WTC11 (cell line): ENCODE measurements around the gene MPDZ. TPM values are rescaled to one million over a fixed set of nuclear protein-coding genes. Genes with fewer than 3 reads are reported as not detected.

Experiments used
- ATAC-seq: fragments of 200-7000 bp; cut with Tn5 transposase; 2 replicates; pipeline ENCODE4 v1.10.0; 2021; ENCODE audit warnings: mild to moderate bottlenecking, moderate library complexity
- CTCF ChIA-PET: fragments of 300-600 bp; sonication (Branson Sonifier 250); formaldehyde crosslinking; loops from one replicate; lab custom pipeline; 2021; ENCODE audit warnings: antibody characterized with exemption; lab: Charles Lee
- POLR2A ChIA-PET: fragments of 350-600 bp; sonication (Branson Sonifier 250); formaldehyde crosslinking; loops from one replicate; lab custom pipeline; 2021; ENCODE audit warnings: antibody characterized with exemption; lab: Charles Lee
- DNase-seq: peaks from one replicate; pipeline ENCODE4 v3.0.0; 2021; ENCODE audit warnings: low spot score
- H3K27ac Mint-ChIP-seq: 2 replicates; pipeline ENCODE4 v1.8.0; 2021; ENCODE audit warnings: mixed read lengths
- H3K27me3 Mint-ChIP-seq: 2 replicates; pipeline ENCODE4 v1.8.0; 2021; ENCODE audit warnings: low read depth, mild to moderate bottlenecking, moderate library complexity, mixed read lengths
- H3K36me3 Mint-ChIP-seq: 2 replicates; pipeline ENCODE4 v1.8.0; 2021; ENCODE audit warnings: mixed read lengths
- H3K4me1 Mint-ChIP-seq: 2 replicates; pipeline ENCODE4 v1.8.0; 2022; ENCODE audit warnings: mixed read lengths
- H3K4me3 Mint-ChIP-seq: 2 replicates; pipeline ENCODE4 v1.8.0; 2021; ENCODE audit warnings: mild to moderate bottlenecking, moderate library complexity, mixed read lengths
- H3K9me3 Mint-ChIP-seq: 2 replicates; pipeline ENCODE4 v1.8.0; 2021; ENCODE audit warnings: mixed read lengths
- CREB1 ChIP-seq: sonication (generic); formaldehyde crosslinking; IDR thresholded peaks from 2 replicates; pipeline ENCODE4 v1.8.0; 2023; ENCODE audit warnings: mild to moderate bottlenecking, missing genetic modification reagents
- FOXP1 ChIP-seq: sonication (generic); formaldehyde crosslinking; IDR thresholded peaks from 2 replicates; pipeline ENCODE4 v1.8.0; 2022; ENCODE audit warnings: missing genetic modification reagents, mild to moderate bottlenecking, moderate library complexity, borderline replicate concordance
- GABPB1 ChIP-seq: sonication (generic); formaldehyde crosslinking; IDR thresholded peaks from 2 replicates; pipeline ENCODE4 v1.8.1; 2023; ENCODE audit warnings: mild to moderate bottlenecking, missing genetic modification reagents
- JUN ChIP-seq: sonication (generic); formaldehyde crosslinking; IDR thresholded peaks from 2 replicates; pipeline ENCODE4 v1.8.0; 2023; ENCODE audit warnings: mild to moderate bottlenecking, missing genetic modification reagents
- KAT7 ChIP-seq: sonication (generic); formaldehyde crosslinking; IDR thresholded peaks from 2 replicates; pipeline ENCODE4 v1.8.1; 2023; ENCODE audit warnings: missing genetic modification reagents, mild to moderate bottlenecking, borderline replicate concordance
- MYBL2 ChIP-seq: sonication (generic); formaldehyde crosslinking; IDR thresholded peaks from 2 replicates; pipeline ENCODE4 v1.8.1; 2023; ENCODE audit warnings: mild to moderate bottlenecking, moderate library complexity, missing genetic modification reagents
- NR3C1 ChIP-seq: sonication (generic); formaldehyde crosslinking; conservative IDR thresholded peaks from 2 replicates; pipeline ENCODE4 v1.8.1; 2023; ENCODE audit warnings: low read depth, mild to moderate bottlenecking, missing genetic modification reagents
- RORB ChIP-seq: fragments of 250-450 bp; sonication (Bioruptor Pico); IDR thresholded peaks from 2 replicates; pipeline ENCODE4 v1.9.0; 2021; ENCODE audit warnings: mild to moderate bottlenecking
- total RNA-seq: library from RNA; stranded (reverse); gene quantifications from 3 replicates; pipeline ENCODE4 v1.2.3, GENCODE V29; 2021
- TF ChIP-seq, protein P1 (sequence below): sonication (generic); formaldehyde crosslinking; IDR thresholded peaks from 2 replicates; pipeline ENCODE4 v1.8.1; 2022; ENCODE audit warnings: mild to moderate bottlenecking, missing genetic modification reagents, moderate library complexity, borderline replicate concordance
- TF ChIP-seq, protein P2 (sequence below): sonication (generic); formaldehyde crosslinking; IDR thresholded peaks from 2 replicates; pipeline ENCODE4 v1.8.1; 2023; ENCODE audit warnings: mild to moderate bottlenecking, missing genetic modification reagents
- TF ChIP-seq, protein P3 (sequence below): sonication (generic); formaldehyde crosslinking; IDR thresholded peaks from 2 replicates; pipeline ENCODE4 v1.8.1; 2023; ENCODE audit warnings: mild to moderate bottlenecking, missing genetic modification reagents, moderate library complexity
- TF ChIP-seq, protein P4 (sequence below): sonication (generic); formaldehyde crosslinking; IDR thresholded peaks from 2 replicates; pipeline ENCODE4 v1.8.0; 2022; ENCODE audit warnings: mild to moderate bottlenecking, missing genetic modification reagents
- TF ChIP-seq, protein P5 (sequence below): fragments of 250-450 bp; sonication (Bioruptor Pico); IDR thresholded peaks from 2 replicates; pipeline ENCODE4 v1.8.0; 2021; ENCODE audit warnings: mild to moderate bottlenecking
- TF ChIP-seq, protein P6 (sequence below): fragments of 200-600 bp; IDR thresholded peaks from 2 replicates; pipeline ENCODE4 v1.8.0; 2022; ENCODE audit warnings: antibody characterized with exemption
- TF ChIP-seq, protein P7 (sequence below): sonication (generic); formaldehyde crosslinking; IDR thresholded peaks from 2 replicates; pipeline ENCODE4 v1.8.0; 2022; ENCODE audit warnings: mild to moderate bottlenecking, missing genetic modification reagents
- TF ChIP-seq, protein P8 (sequence below): sonication (generic); formaldehyde crosslinking; IDR thresholded peaks from 2 replicates; pipeline ENCODE4 v1.8.1; 2022; ENCODE audit warnings: mild to moderate bottlenecking, moderate library complexity, missing genetic modification reagents

Gene MPDZ
- total RNA-seq, 1 experiment from 2014 or later = 38.5 TPM

DNA sequence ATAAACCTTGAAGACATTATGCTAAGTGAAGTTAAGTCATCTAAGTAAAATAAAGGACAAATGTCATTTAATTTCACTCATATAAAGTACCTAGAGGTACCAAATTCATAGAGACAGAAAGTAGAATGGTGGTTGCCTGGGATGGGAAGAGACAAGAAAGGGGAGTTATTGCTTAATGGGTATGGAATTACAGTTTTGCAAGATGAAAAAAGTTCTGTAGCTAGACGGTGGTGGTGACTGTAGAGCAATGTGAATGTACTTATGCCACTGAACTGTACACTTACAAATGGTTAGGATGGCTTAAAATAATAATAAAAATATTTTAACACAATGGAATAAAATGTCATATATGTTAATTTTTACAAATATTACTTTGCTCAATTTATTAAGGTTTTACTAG lies 128.0 kb downstream of the MPDZ start:
- POLR2A ChIA-PET = no interaction called here
- TF ChIP-seq, protein P1, sequence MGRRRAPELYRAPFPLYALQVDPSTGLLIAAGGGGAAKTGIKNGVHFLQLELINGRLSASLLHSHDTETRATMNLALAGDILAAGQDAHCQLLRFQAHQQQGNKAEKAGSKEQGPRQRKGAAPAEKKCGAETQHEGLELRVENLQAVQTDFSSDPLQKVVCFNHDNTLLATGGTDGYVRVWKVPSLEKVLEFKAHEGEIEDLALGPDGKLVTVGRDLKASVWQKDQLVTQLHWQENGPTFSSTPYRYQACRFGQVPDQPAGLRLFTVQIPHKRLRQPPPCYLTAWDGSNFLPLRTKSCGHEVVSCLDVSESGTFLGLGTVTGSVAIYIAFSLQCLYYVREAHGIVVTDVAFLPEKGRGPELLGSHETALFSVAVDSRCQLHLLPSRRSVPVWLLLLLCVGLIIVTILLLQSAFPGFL (CRISPR knock-in tag) = no peak
- Mint-ChIP-seq H3K9me3 (no peaks in the 10 kb centered on the region), H3K27ac (no peak overlapping the region), H3K36me3 (peaks cover 11% of the 10 kb centered on the region), H3K27me3 (no peaks in the 10 kb centered on the region), H3K4me3 (no peak overlapping the region), H3K4me1 (no peaks in the 10 kb centered on the region)
- ATAC-seq (no peak), DNase-seq (no peak)
- CTCF ChIA-PET = no interaction called here

DNA sequence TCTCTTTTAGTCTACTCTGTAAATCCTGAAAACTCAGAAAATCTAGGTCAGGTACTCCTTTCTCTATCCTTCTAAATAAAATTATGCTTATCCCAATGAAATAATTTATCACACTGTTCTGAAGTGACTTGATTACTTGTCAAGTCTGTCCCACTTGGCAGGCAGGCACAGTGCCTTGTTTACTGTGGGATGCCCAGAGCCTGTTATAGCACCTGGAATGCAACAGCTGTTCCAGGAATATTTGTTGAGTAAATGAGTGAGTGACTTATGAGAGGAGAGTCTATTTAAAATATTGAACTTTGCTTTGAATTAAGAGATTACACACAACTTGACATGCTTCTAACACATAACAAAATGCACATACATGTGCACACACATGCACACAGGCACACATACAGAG lies 130.0 kb downstream of the MPDZ start:
- Mint-ChIP-seq H3K9me3 (no peaks in the 10 kb centered on the region), H3K4me3 (no peak overlapping the region), H3K27me3 (no peaks in the 10 kb centered on the region), H3K36me3 (peaks cover 12% of the 10 kb centered on the region), H3K27ac (no peak overlapping the region), H3K4me1 (peaks cover 7% of the 10 kb centered on the region)
- DNase-seq (no peak), ATAC-seq (no peak)
- ChIA-PET CTCF (no interaction called here), POLR2A (no interaction called here)
- TF ChIP-seq, protein P2, sequence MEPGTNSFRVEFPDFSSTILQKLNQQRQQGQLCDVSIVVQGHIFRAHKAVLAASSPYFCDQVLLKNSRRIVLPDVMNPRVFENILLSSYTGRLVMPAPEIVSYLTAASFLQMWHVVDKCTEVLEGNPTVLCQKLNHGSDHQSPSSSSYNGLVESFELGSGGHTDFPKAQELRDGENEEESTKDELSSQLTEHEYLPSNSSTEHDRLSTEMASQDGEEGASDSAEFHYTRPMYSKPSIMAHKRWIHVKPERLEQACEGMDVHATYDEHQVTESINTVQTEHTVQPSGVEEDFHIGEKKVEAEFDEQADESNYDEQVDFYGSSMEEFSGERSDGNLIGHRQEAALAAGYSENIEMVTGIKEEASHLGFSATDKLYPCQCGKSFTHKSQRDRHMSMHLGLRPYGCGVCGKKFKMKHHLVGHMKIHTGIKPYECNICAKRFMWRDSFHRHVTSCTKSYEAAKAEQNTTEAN = no peak

DNA sequence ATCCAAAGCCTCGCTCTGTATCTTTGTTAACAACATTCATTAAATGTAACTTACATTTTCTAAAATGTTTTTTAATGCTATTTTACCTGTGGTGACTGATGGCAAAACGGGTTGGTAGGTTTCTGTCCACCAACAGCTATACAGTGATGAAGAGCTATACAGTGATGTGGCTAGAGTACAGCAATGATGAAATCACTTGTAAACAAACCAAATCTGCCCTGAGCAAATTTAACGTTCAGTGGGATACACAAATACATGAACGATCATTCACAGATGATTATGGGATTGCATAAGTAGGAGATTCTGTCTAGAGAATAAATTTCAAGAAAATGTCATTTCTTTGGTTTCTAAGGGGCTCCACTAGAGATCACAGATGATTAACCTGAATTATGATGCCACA lies 132.7 kb downstream of the MPDZ start:
- Mint-ChIP-seq H3K27me3 (no peaks in the 10 kb centered on the region), H3K4me3 (no peak overlapping the region), H3K9me3 (no peaks in the 10 kb centered on the region), H3K27ac (no peak overlapping the region), H3K4me1 (peaks cover 17% of the 10 kb centered on the region), H3K36me3 (peaks cover 6% of the 10 kb centered on the region)
- POLR2A ChIA-PET = no interaction called here
- CTCF ChIA-PET = no interaction called here
- ATAC-seq (no peak), DNase-seq (no peak)
- TF ChIP-seq NR3C1 (CRISPR knock-in tag) (no peak), GABPB1 (CRISPR knock-in tag) (0 out of 2 replicates have a peak, but pooled peaks have one; percentile 20)
- TF ChIP-seq, protein P3, sequence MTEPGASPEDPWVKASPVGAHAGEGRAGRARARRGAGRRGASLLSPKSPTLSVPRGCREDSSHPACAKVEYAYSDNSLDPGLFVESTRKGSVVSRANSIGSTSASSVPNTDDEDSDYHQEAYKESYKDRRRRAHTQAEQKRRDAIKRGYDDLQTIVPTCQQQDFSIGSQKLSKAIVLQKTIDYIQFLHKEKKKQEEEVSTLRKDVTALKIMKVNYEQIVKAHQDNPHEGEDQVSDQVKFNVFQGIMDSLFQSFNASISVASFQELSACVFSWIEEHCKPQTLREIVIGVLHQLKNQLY (CRISPR knock-in tag) = no peak

DNA sequence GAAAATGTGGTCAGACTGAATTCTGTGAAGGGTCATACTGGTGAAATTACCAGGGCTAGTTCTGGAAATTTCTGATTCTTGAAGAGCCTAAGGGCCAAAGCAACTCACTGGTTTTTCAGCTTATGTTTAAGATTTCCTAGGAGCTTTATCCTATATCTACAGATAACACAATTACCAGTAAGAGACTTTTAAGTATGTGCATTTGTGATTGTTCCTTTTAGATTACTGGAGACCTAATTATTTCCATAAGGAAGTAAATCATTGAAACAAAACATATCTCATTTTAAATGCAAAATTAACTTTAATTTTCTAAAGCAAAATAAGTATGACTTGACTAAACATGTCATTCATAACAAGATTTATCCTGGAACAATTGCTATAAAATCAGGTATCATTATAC lies 134.2 kb downstream of the MPDZ start:
- peaks cover 6% of the 10 kb centered on the region for H3K36me3 Mint-ChIP-seq
- DNase-seq = no peak
- H3K9me3 Mint-ChIP-seq = no peaks in the 10 kb centered on the region
- no peaks in the 10 kb centered on the region for H3K27me3 Mint-ChIP-seq
- H3K4me1 Mint-ChIP-seq = peaks cover 19% of the 10 kb centered on the region
- CTCF ChIA-PET = no interaction called here
- no peak for ATAC-seq
- POLR2A ChIA-PET = no interaction called here
- H3K4me3 Mint-ChIP-seq = no peak overlapping the region
- no peak overlapping the region for H3K27ac Mint-ChIP-seq
- TF ChIP-seq, protein P4, sequence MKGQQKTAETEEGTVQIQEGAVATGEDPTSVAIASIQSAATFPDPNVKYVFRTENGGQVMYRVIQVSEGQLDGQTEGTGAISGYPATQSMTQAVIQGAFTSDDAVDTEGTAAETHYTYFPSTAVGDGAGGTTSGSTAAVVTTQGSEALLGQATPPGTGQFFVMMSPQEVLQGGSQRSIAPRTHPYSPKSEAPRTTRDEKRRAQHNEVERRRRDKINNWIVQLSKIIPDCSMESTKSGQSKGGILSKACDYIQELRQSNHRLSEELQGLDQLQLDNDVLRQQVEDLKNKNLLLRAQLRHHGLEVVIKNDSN (CRISPR knock-in tag) = no peak
- TF ChIP-seq, protein P5, sequence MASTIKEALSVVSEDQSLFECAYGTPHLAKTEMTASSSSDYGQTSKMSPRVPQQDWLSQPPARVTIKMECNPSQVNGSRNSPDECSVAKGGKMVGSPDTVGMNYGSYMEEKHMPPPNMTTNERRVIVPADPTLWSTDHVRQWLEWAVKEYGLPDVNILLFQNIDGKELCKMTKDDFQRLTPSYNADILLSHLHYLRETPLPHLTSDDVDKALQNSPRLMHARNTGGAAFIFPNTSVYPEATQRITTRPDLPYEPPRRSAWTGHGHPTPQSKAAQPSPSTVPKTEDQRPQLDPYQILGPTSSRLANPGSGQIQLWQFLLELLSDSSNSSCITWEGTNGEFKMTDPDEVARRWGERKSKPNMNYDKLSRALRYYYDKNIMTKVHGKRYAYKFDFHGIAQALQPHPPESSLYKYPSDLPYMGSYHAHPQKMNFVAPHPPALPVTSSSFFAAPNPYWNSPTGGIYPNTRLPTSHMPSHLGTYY = no peak
- TF ChIP-seq, protein P1 (CRISPR knock-in tag) = no peak
- no peak for TF ChIP-seq NR3C1 (CRISPR knock-in tag)
- TF ChIP-seq JUN (CRISPR knock-in tag) = no peak
- TF ChIP-seq MYBL2 = no peak
- TF ChIP-seq, protein P6, sequence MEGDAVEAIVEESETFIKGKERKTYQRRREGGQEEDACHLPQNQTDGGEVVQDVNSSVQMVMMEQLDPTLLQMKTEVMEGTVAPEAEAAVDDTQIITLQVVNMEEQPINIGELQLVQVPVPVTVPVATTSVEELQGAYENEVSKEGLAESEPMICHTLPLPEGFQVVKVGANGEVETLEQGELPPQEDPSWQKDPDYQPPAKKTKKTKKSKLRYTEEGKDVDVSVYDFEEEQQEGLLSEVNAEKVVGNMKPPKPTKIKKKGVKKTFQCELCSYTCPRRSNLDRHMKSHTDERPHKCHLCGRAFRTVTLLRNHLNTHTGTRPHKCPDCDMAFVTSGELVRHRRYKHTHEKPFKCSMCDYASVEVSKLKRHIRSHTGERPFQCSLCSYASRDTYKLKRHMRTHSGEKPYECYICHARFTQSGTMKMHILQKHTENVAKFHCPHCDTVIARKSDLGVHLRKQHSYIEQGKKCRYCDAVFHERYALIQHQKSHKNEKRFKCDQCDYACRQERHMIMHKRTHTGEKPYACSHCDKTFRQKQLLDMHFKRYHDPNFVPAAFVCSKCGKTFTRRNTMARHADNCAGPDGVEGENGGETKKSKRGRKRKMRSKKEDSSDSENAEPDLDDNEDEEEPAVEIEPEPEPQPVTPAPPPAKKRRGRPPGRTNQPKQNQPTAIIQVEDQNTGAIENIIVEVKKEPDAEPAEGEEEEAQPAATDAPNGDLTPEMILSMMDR = no peak
- TF ChIP-seq, protein P2 = no peak
- TF ChIP-seq, protein P7, sequence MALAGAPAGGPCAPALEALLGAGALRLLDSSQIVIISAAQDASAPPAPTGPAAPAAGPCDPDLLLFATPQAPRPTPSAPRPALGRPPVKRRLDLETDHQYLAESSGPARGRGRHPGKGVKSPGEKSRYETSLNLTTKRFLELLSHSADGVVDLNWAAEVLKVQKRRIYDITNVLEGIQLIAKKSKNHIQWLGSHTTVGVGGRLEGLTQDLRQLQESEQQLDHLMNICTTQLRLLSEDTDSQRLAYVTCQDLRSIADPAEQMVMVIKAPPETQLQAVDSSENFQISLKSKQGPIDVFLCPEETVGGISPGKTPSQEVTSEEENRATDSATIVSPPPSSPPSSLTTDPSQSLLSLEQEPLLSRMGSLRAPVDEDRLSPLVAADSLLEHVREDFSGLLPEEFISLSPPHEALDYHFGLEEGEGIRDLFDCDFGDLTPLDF (CRISPR knock-in tag) = no peak
- TF ChIP-seq, protein P8, sequence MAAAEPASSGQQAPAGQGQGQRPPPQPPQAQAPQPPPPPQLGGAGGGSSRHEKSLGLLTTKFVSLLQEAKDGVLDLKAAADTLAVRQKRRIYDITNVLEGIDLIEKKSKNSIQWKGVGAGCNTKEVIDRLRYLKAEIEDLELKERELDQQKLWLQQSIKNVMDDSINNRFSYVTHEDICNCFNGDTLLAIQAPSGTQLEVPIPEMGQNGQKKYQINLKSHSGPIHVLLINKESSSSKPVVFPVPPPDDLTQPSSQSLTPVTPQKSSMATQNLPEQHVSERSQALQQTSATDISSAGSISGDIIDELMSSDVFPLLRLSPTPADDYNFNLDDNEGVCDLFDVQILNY (CRISPR knock-in tag) = no peak
- TF ChIP-seq CREB1 (CRISPR knock-in tag) = no peak
- no peak for TF ChIP-seq FOXP1 (CRISPR knock-in tag)
- no peak for TF ChIP-seq KAT7
- no peak for TF ChIP-seq RORB (CRISPR knock-in tag)
